Fibroblast of the aortic adventitia (primary cell): Measurements from ENCODE around the gene IKZF1. TPM values are rescaled to one million over a fixed set of nuclear protein-coding genes. Genes with fewer than 3 reads are reported as not detected.

Source experiments
- DNase-seq: peaks from one replicate; pipeline ENCODE4 v3.0.0-alpha.2; 2010; ENCODE audit warnings: low read depth
- H3K4me3 ChIP-seq: 2 replicates; pipeline ENCODE4 v1.5.1; 2011; ENCODE audit warnings: low read depth, mild to moderate bottlenecking, control low read depth, low read length, moderate library complexity
- CTCF ChIP-seq: IDR thresholded peaks from 2 replicates; pipeline ENCODE4 v1.5.1; 2011; ENCODE audit warnings: mild to moderate bottlenecking, low read length, control low read depth, inconsistent platforms; ENCODE audit not compliant: insufficient read depth
- total RNA-seq: library from RNA; depleted of rRNA; stranded (reverse); fragments of >200 nt; gene quantifications from 2 replicates; pipeline ENCODE4 v1.2.3, GENCODE V29; 2012; ENCODE audit warnings: low replicate concordance

The IKZF1 gene
- total RNA-seq, 1 donor: not detected

- DNase-seq: no peak
- TF ChIP-seq CTCF: no peak
These were observed 44.1 kb downstream of the IKZF1 start for GRCh38 chr7:50348469-50349162.

GRCh38 chr7:50349399-50349798, 44.9 kb downstream of the IKZF1 start:
- TF ChIP-seq CTCF: no peak
- no peak overlapping the region for H3K4me3 ChIP-seq
- DNase-seq: no peak

More at GRCh38 chr7:50348469-50349162, 44.1 kb downstream of the IKZF1 start:
- no peak overlapping the region for H3K4me3 ChIP-seq

DNA sequence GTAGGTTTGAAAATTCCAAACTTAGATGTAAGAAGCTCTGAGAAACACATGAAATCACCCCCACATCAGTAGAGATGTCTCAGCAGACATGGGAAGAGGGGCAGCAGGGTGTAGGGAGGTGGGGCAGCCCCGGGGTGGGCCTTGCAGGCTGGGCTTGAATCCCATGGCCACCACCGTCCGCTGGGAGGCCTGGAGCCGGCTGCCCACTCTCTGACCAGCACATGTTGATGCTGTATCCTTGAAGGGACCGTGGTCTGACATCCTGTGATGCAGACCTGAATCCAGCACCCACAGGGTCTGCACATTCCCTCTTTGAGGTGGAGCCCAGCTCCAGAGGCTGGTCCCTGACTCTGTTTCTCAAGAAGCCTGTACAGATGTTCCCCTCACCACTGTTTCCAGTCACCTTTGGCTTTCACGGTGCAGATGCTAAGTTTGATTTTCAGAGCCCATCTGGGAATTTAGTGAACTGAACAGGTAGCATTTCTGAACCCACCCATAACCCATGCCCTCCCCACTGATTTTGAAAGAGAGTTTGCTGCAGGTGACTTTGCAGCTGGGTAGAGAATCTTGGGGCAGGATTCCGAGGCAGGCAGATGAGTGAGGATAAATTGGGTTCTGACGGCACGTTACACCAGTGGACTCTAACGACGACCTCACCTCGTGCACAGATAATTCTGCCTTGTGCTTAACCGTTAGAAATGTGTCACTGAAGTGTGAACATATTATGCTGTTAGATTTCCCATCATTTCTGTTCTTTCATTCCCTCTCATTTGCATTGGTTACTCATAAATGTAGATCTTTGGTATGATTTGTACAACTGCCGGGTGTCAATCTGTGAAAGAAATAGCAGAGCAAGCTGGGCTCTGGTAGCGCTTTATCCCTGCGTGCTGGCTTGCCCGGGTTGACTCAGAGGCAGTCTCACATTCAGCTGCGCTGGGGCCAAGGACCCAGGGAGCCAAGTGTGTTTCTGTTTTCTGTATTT, 45.7 kb downstream of the IKZF1 start:
- H3K4me3 ChIP-seq: no peak overlapping the region
- no peak for DNase-seq
- TF ChIP-seq CTCF: no peak

GRCh38 chr7:50351267-50351666, 46.8 kb downstream of the IKZF1 start:
- DNase-seq: no peak
- no peak for TF ChIP-seq CTCF
- no peak overlapping the region for H3K4me3 ChIP-seq

GRCh38 chr7:50352282-50352681, 47.8 kb downstream of the IKZF1 start:
- TF ChIP-seq CTCF: no peak
- DNase-seq: no peak

DNA sequence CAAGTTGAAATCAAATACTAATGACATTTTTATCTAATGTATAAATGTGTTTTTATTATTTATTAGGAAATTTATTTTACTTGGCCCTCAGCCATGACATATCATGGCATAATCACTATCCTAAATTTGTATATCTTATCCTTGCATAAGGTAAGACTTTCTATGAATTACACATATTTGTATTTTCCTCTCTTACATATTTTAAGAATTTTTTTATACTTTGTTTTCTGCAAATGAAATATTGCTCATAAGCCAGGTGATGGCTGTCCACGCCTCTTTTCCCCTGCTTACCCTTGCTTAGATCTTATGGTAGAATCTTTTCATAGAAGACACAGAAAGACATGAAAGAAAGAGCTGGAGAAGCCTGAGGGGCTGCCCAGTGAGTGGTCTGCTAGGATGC, 48.2 kb downstream of the IKZF1 start:
- TF ChIP-seq CTCF: no peak
- H3K4me3 ChIP-seq: no peak overlapping the region
- no peak for DNase-seq

More at GRCh38 chr7:50352282-50352681, 47.8 kb downstream of the IKZF1 start:
- no peak overlapping the region for H3K4me3 ChIP-seq
